Neural cell (in vitro differentiated cells): Measurements from ENCODE around the gene PAPOLG.

ENCODE experiments used
- EZH2 ChIP-seq: fragments of 200-600, 300-800 bp; shearing (Covaris generic), sonication (generic); IDR thresholded peaks from 2 replicates; pipeline ENCODE4 v1.6.1; 2014; ENCODE audit warnings: antibody characterized with exemption, low read length, borderline replicate concordance, mild to moderate bottlenecking; ENCODE audit not compliant: insufficient read depth, poor library complexity, severe bottlenecking
- POLR2AphosphoS5 ChIP-seq: IDR thresholded peaks from 2 replicates; pipeline ENCODE4 v1.6.1; 2012
- SMC3 ChIP-seq: fragments of 450-650 bp; conservative IDR thresholded peaks from 2 replicates; pipeline ENCODE4 v1.6.1; 2014; ENCODE audit warnings: antibody characterized with exemption, mild to moderate bottlenecking, moderate library complexity; ENCODE audit not compliant: poor library complexity
- TAF1 ChIP-seq: IDR thresholded peaks from 2 replicates; pipeline ENCODE4 v1.6.1; 2012; ENCODE audit warnings: low read depth
- TF ChIP-seq, protein P1 (sequence below): fragments of 450-650 bp; IDR thresholded peaks from 2 replicates; pipeline ENCODE4 v1.5.1; 2014; ENCODE audit warnings: antibody characterized with exemption, mild to moderate bottlenecking, moderate library complexity; ENCODE audit not compliant: poor library complexity, severe bottlenecking

- TF ChIP-seq, protein P1, sequence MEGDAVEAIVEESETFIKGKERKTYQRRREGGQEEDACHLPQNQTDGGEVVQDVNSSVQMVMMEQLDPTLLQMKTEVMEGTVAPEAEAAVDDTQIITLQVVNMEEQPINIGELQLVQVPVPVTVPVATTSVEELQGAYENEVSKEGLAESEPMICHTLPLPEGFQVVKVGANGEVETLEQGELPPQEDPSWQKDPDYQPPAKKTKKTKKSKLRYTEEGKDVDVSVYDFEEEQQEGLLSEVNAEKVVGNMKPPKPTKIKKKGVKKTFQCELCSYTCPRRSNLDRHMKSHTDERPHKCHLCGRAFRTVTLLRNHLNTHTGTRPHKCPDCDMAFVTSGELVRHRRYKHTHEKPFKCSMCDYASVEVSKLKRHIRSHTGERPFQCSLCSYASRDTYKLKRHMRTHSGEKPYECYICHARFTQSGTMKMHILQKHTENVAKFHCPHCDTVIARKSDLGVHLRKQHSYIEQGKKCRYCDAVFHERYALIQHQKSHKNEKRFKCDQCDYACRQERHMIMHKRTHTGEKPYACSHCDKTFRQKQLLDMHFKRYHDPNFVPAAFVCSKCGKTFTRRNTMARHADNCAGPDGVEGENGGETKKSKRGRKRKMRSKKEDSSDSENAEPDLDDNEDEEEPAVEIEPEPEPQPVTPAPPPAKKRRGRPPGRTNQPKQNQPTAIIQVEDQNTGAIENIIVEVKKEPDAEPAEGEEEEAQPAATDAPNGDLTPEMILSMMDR = no peak
- no peak for TF ChIP-seq POLR2AphosphoS5
- TF ChIP-seq TAF1 = no peak
- no peak for TF ChIP-seq SMC3
- no peak for TF ChIP-seq EZH2
Measured at GRCh38 chr2:60821587-60822302, 65.7 kb downstream of the PAPOLG start.
